Measurements from ENCODE around the gene SMPD4.
"Not testable (repeated sequence)": the region's sequence is repeated elsewhere in the genome, so short reads cannot be mapped to it uniquely, and the experiment has no call there.

DNA sequence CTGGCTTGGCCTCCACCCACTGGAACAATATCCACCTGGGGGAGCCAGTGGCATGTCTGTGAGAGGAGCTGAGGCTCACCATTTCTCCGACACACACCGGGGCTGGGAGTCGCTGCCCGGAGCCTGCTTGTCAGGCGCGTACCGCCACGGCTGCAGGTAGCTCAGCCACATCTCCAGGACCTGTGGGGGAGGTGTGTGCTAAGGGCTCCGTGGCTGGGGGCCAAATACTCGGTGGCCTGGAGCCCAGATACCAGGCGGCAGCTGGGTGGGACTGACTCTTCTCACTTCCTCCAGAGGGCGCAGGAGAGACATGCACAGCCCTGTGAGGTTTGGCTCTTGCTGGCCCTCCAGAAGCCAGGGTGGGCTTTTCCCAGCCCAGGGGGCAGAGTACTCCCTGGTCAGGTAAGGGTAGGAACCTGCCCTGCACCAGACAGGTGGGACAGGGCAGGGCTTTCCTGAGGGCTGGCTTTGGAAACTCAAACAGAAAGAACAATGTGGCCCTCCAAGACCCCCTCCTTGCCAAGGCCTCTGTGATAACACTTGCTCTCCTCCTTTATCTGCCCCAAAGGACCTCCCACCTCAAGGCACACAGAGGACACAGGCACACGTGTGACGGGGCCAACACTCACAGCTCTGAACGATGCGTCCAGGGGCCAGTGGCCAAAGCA, 25.3 kb downstream of the SMPD4 start:
- TF ChIP-seq CTCF (IDR thresholded peaks at IDR 0.05) = peak in 5 of 6 experiments; percentile 18 to 59 (median 47)
- TF ChIP-seq POLR2A (IDR thresholded peaks at IDR 0.05) = not testable (repeated sequence)

Measured in upper lobe of left lung (tissue), 4 donors.